Upper lobe of right lung (tissue), 1 donor: ENCODE results near the gene HSPB1. TPM values are rescaled to one million over a fixed set of nuclear protein-coding genes. Genes with fewer than 3 reads are reported as not detected.

Source experiments
- ATAC-seq: fragments of 200-7000 bp; cut with Tn5 transposase; one replicate; pipeline ENCODE4 v1.9.1; 2020; ENCODE audit warnings: mild to moderate bottlenecking, moderate library complexity
- DNase-seq: peaks from one replicate; pipeline ENCODE4 v3.0.0-alpha.2; 2020
- H3K27ac ChIP-seq: fragments of 200-600 bp; one replicate; pipeline ENCODE4 v1.8.0; 2022
- H3K27me3 ChIP-seq: fragments of 200-600 bp; one replicate; pipeline ENCODE4 v1.8.0; 2022; ENCODE audit warnings: mild to moderate bottlenecking
- H3K36me3 ChIP-seq: fragments of 200-600 bp; one replicate; pipeline ENCODE4 v1.8.0; 2022
- H3K4me1 ChIP-seq: fragments of 200-600 bp; one replicate; pipeline ENCODE4 v1.8.0; 2022
- H3K4me3 ChIP-seq: fragments of 200-600 bp; one replicate; pipeline ENCODE4 v1.8.0; 2022; ENCODE audit warnings: mild to moderate bottlenecking
- H3K9me3 ChIP-seq: fragments of 200-600 bp; one replicate; pipeline ENCODE4 v1.8.0; 2022
- intact Hi-C: fragments of 100-400 bp; cut with DNase I; formaldehyde crosslinking; loops from one replicate; pipeline ENCODE4 v1.11.0; 2022
- total RNA-seq: library from RNA; stranded (reverse); fragmentation: NEBNext Ultra II Directional; extraction: Animal tissue kit (Norgen Biotek cat#: 25700); gene quantifications from one replicate; pipeline ENCODE4 v1.2.1, GENCODE V29; 2021
- TF ChIP-seq, protein P1 (sequence below): fragments of 200-600 bp; IDR thresholded peaks from one replicate; pipeline ENCODE4 v1.8.0; 2022; ENCODE audit warnings: antibody characterized with exemption
- donor health status: DM: no; HTN: yes; CAD: no; lungs with severe emphysema.

HSPB1 gene
- total RNA-seq, 1 donor from 2014 or later, result 494 TPM

DNA sequence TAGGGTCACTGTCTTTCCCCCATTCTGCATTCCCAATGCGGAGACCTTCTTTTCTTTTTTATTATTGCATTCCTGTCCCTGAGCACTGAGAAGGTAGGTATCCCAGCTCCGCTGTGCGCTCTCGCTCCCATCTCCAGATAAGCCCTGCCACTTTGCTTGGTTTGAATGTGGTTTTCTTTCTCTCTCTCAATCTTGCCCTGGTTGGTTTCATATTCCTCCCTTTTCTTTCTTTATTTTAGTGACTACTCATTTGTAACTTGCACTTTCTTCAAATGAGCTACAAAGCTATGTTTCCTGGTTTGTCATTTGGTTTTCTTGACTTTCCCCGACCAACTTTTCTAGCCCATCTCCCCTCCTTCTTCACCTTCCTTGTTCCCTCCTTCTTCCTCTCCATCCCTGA is 29.0 kb upstream of the HSPB1 start:
- no peak overlapping the region for H3K4me3 ChIP-seq
- no peaks in the 10 kb centered on the region for H3K4me1 ChIP-seq
- DNase-seq, result no peak
- no peaks in the 10 kb centered on the region for H3K36me3 ChIP-seq
- H3K9me3 ChIP-seq, result no peaks in the 10 kb centered on the region
- intact Hi-C loops, result no loop called here
- ATAC-seq, result no peak
- TF ChIP-seq, protein P1, sequence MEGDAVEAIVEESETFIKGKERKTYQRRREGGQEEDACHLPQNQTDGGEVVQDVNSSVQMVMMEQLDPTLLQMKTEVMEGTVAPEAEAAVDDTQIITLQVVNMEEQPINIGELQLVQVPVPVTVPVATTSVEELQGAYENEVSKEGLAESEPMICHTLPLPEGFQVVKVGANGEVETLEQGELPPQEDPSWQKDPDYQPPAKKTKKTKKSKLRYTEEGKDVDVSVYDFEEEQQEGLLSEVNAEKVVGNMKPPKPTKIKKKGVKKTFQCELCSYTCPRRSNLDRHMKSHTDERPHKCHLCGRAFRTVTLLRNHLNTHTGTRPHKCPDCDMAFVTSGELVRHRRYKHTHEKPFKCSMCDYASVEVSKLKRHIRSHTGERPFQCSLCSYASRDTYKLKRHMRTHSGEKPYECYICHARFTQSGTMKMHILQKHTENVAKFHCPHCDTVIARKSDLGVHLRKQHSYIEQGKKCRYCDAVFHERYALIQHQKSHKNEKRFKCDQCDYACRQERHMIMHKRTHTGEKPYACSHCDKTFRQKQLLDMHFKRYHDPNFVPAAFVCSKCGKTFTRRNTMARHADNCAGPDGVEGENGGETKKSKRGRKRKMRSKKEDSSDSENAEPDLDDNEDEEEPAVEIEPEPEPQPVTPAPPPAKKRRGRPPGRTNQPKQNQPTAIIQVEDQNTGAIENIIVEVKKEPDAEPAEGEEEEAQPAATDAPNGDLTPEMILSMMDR, result no peak
- no peak overlapping the region for H3K27ac ChIP-seq
- H3K27me3 ChIP-seq, result peaks cover 54% of the 10 kb centered on the region

DNA sequence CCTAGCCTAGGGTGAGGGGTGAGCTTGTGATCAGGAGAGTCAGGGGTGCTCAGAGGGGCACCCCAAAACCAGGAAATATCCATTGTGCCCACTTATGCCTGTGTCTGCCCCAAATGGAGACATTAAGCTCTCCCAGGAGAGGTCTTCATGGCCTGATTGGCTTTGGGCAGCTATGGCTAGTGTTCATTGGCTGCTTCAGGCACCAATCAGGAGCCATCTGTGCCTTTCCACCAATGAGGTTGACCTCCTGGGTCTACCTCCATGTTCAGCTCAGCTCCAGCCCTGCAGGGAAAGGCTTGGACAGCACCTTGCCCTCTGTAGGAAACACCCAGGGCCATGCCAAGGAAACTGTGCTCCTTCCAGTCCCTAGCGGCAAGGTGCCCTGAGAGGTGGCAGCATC is 23.9 kb upstream of the HSPB1 start:
- no peak for ATAC-seq
- H3K27me3 ChIP-seq, result peaks cover 35% of the 10 kb centered on the region
- TF ChIP-seq, protein P1, result no peak
- H3K27ac ChIP-seq, result no peak overlapping the region
- H3K4me3 ChIP-seq, result no peak overlapping the region
- H3K36me3 ChIP-seq, result no peaks in the 10 kb centered on the region
- peaks cover 4% of the 10 kb centered on the region for H3K4me1 ChIP-seq
- H3K9me3 ChIP-seq, result no peaks in the 10 kb centered on the region
- DNase-seq, result no peak
- intact Hi-C loops, result no loop called here

GRCh38 chr7:76280408-76280807 is 22.1 kb upstream of the HSPB1 start:
- TF ChIP-seq, protein P1, result no peak
- intact Hi-C loops, result no loop called here
- H3K4me1 ChIP-seq, result peaks cover 4% of the 10 kb centered on the region
- no peak overlapping the region for H3K4me3 ChIP-seq
- no peak for DNase-seq
- no peaks in the 10 kb centered on the region for H3K36me3 ChIP-seq
- H3K27ac ChIP-seq, result no peak overlapping the region
- peaks cover 21% of the 10 kb centered on the region for H3K27me3 ChIP-seq
- no peak for ATAC-seq
- no peaks in the 10 kb centered on the region for H3K9me3 ChIP-seq

DNA sequence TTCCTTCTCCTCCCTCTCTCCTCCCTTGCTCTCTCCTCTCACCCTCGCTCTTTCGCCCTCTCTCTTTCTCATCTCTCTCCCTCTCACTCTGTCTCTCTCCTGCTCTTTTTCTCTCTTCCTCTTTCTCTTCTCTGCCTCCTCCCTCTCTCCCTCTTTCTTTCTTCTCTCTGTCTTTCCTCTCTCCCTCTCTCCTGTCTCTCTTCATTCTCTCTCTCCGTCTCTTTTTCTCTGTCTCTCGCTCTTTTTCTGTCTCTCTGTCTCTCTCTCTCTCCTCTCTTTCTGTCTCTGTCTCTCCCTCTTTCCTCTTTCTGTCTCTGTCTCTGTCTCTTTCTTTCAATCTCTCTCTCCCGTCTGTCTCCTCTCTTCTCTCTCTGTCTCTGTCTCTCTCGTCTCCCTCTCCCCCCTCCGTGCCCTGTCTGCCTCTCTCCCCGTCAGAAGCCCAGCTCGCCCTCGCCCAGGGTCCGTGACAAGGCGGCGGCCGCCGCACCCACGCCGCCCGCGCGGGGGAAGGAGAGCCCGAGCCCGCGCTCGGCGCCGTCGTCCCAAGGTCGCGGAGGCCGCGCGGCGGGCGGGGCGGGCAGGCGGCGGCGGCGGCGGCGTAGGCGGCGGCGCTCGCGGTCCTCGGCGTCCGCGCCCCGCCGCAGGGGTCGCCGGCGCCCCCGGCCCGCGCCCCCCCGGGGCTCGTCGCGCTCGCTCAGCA is 21.3 kb upstream of the HSPB1 start:
- DNase-seq, result no peak
- no peaks in the 10 kb centered on the region for H3K36me3 ChIP-seq
- no peak overlapping the region for H3K27ac ChIP-seq
- peak; percentile 47 for ATAC-seq
- no peaks in the 10 kb centered on the region for H3K9me3 ChIP-seq
- peaks cover 21% of the 10 kb centered on the region for H3K27me3 ChIP-seq
- H3K4me3 ChIP-seq, result no peak overlapping the region
- H3K4me1 ChIP-seq, result peaks cover 4% of the 10 kb centered on the region
- intact Hi-C loops, result no loop called here
- TF ChIP-seq, protein P1, result no peak

DNA sequence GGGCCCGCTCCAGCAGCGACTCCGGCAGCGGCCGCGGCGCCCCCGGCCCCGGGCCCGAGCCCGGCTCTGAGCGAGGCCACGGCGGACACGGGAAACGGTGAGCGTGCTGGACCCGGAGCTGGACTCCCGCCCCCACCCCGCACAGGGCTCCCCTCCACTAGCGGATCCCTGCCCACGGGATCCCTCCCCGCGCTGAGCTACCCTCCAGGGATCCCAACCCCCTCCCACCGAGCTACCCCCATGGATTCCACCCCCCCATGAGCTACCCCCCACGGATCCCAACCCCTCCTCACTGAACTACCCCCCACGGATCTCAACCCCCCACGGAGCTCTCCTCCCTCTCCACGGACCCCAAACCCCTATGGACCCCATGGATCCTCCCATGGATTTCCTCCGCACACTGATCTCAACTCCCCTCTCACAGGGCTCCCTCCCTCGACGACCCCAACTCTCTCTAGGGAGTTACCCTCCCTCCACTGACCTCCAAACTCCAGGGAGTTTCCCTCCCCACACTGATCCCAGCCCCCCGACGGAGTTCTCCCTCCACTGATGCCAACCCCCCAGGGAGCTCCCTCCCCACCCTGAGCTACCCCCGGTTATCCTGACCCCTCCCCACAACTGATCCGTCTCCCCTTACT is 20.6 kb upstream of the HSPB1 start:
- TF ChIP-seq, protein P1, result no peak
- DNase-seq, result no peak
- Histone ChIP-seq H3K27ac (no peak overlapping the region), H3K4me3 (no peak overlapping the region), H3K9me3 (no peaks in the 10 kb centered on the region), H3K36me3 (no peaks in the 10 kb centered on the region), H3K27me3 (peaks cover 20% of the 10 kb centered on the region), H3K4me1 (peaks cover 4% of the 10 kb centered on the region)
- intact Hi-C loops, result no loop called here
- ATAC-seq, result no peak
